Activated T-cell treated with anti-CD3 and anti-CD28 coated beads, Interleukin-2, amount 50 U/mL, for 72 hours (primary cell): ENCODE results near the gene HS6ST3. TPM values are rescaled to one million over a fixed set of nuclear protein-coding genes. Genes with fewer than 3 reads are reported as not detected.

Source experiments
- ATAC-seq, 2 donors: fragments of 150-1000 bp; cut with Tn5 transposase; replicated peaks in 1 of 2; 2 replicates each; pipeline ENCODE4 v1.10.0; 2021; ENCODE audit warnings: moderate library complexity in 2 of 2, mild to moderate bottlenecking in 1 of 2
- DNase-seq, 2 donors: peaks; one replicate each; pipeline ENCODE4 v3.0.0; 2021 to 2022; ENCODE audit warnings: mixed read lengths in 1 of 2
- H3K27ac Mint-ChIP-seq: one replicate; pipeline ENCODE4 v1.8.0; 2022; ENCODE audit warnings: mild to moderate bottlenecking, moderate library complexity, mixed read lengths
- H3K27me3 Mint-ChIP-seq: one replicate; pipeline ENCODE4 v1.8.0; 2022; ENCODE audit warnings: low read depth, mixed read lengths
- H3K36me3 Mint-ChIP-seq, 2 donors: one replicate each; pipeline ENCODE4 v1.8.0; 2022; ENCODE audit warnings: mixed read lengths in 2 of 2, mild to moderate bottlenecking in 1 of 2; ENCODE audit not compliant: insufficient read depth in 2 of 2
- H3K4me1 Mint-ChIP-seq: one replicate; pipeline ENCODE4 v1.8.0; 2022; ENCODE audit warnings: low read depth, mixed read lengths
- H3K4me3 Mint-ChIP-seq, 2 donors: one replicate each; pipeline ENCODE4 v1.8.0; 2022; ENCODE audit warnings: mild to moderate bottlenecking in 2 of 2, mixed read lengths in 2 of 2, moderate library complexity in 2 of 2
- H3K9me3 Mint-ChIP-seq, 2 donors: one replicate each; pipeline ENCODE4 v1.8.0; 2022; ENCODE audit warnings: mixed read lengths in 2 of 2
- total RNA-seq, 2 donors: library from RNA; stranded (reverse); gene quantifications; one replicate each; pipeline ENCODE4 v1.2.3, GENCODE V29; 2022

The HS6ST3 gene
- total RNA-seq, 2 donors from 2014 or later = not detected

GRCh38 chr13:96403651-96404050, 313.7 kb downstream of the HS6ST3 start:
- Mint-ChIP-seq H3K36me3 (no peaks in the 10 kb centered on the region), H3K4me3 (no peak overlapping the region), H3K9me3 (peaks cover 4 to 9% of the 10 kb centered on the region in 2 donors), H3K27ac (peak overlapping the region; percentile 59), H3K27me3 (no peaks in the 10 kb centered on the region), H3K4me1 (no peaks in the 10 kb centered on the region)
- ATAC-seq (no peak), DNase-seq (no peak)

GRCh38 chr13:96415831-96416385, 326.0 kb downstream of the HS6ST3 start:
- ATAC-seq (no peak), DNase-seq (no peak)
- H3K4me1 Mint-ChIP-seq = no peaks in the 10 kb centered on the region
- H3K27me3 Mint-ChIP-seq = no peaks in the 10 kb centered on the region
- no peak overlapping the region for H3K27ac Mint-ChIP-seq
- H3K36me3 Mint-ChIP-seq = no peaks in the 10 kb centered on the region
- no peak overlapping the region for H3K4me3 Mint-ChIP-seq
- peaks cover 2 to 5% of the 10 kb centered on the region in 2 donors for H3K9me3 Mint-ChIP-seq

- H3K4me3 Mint-ChIP-seq = no peak overlapping the region
- no peaks in the 10 kb centered on the region for H3K27me3 Mint-ChIP-seq
- peaks cover under 1 to 3% of the 10 kb centered on the region in 2 donors for H3K9me3 Mint-ChIP-seq
- no peak overlapping the region for H3K27ac Mint-ChIP-seq
- peaks cover 0 to 2% of the 10 kb centered on the region in 2 donors for H3K36me3 Mint-ChIP-seq
- no peaks in the 10 kb centered on the region for H3K4me1 Mint-ChIP-seq
- DNase-seq = no peak
- no peak for ATAC-seq
Measured at GRCh38 chr13:96417939-96418685, 328.2 kb downstream of the HS6ST3 start.

- Mint-ChIP-seq H3K27ac (no peak overlapping the region), H3K4me1 (no peaks in the 10 kb centered on the region), H3K27me3 (no peaks in the 10 kb centered on the region), H3K36me3 (peaks cover 0 to 2% of the 10 kb centered on the region in 2 donors), H3K4me3 (no peak overlapping the region), H3K9me3 (peaks cover 3 to 5% of the 10 kb centered on the region in 2 donors)
- no peak for ATAC-seq
- no peak for DNase-seq
Measured at GRCh38 chr13:96421314-96421713, 331.4 kb downstream of the HS6ST3 start.

- H3K27me3 Mint-ChIP-seq = no peaks in the 10 kb centered on the region
- no peak overlapping the region for H3K4me3 Mint-ChIP-seq
- DNase-seq (no peak), ATAC-seq (no peak)
- no peaks in the 10 kb centered on the region for H3K4me1 Mint-ChIP-seq
- H3K9me3 Mint-ChIP-seq = peaks cover 3 to 5% of the 10 kb centered on the region in 2 donors
- H3K36me3 Mint-ChIP-seq = peaks cover 0 to 2% of the 10 kb centered on the region in 2 donors
- H3K27ac Mint-ChIP-seq = no peak overlapping the region
Measured at GRCh38 chr13:96422002-96422401, 332.1 kb downstream of the HS6ST3 start.

DNA sequence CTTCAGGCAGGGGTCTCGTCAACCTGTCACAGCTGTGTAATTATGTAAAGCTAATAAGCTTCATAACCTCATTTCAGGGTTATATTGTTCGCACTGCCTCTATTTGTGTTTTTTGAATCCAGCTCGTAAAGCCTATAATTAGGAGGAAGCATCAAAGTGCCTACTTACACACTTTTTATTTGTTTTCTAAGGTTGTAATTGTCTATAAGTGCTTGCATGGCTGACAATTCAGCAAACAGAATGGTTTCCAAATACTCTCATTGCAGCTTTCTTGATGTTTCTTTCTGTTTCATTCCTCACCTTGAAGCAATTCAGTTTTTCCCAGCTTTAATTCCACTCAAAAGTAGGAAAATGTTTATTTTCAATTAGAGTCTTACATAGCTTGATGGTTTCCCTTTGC, 336.3 kb downstream of the HS6ST3 start:
- Mint-ChIP-seq H3K9me3 (peaks cover 3 to 10% of the 10 kb centered on the region in 2 donors), H3K4me1 (no peaks in the 10 kb centered on the region), H3K36me3 (peaks cover 0 to 2% of the 10 kb centered on the region in 2 donors), H3K27ac (no peak overlapping the region), H3K27me3 (no peaks in the 10 kb centered on the region), H3K4me3 (no peak overlapping the region)
- no peak for ATAC-seq
- no peak for DNase-seq

DNA sequence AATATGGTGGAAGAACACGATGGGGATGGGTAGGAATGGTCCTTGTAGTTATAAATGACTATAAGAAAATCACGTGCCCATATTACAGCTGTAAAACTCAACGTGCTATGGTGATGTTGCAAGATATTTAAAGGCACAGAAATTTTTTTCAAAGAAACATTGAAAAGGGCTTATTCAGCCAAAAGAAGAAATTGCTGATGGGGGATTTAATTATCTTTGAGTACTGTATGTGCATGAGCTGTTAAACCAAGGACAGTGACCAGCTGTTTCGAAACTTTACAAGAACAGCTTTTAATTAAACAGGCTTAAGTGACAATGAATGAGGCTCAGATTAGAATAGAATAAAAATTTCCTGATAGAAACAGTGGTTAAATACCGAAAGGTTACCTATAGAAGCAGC, 339.0 kb downstream of the HS6ST3 start:
- H3K36me3 Mint-ChIP-seq = no peaks in the 10 kb centered on the region
- peaks cover 5 to 6% of the 10 kb centered on the region in 2 donors for H3K9me3 Mint-ChIP-seq
- no peak overlapping the region for H3K4me3 Mint-ChIP-seq
- ATAC-seq (no peak), DNase-seq (no peak)
- H3K27me3 Mint-ChIP-seq = no peaks in the 10 kb centered on the region
- H3K27ac Mint-ChIP-seq = no peak overlapping the region
- H3K4me1 Mint-ChIP-seq = no peaks in the 10 kb centered on the region

DNA sequence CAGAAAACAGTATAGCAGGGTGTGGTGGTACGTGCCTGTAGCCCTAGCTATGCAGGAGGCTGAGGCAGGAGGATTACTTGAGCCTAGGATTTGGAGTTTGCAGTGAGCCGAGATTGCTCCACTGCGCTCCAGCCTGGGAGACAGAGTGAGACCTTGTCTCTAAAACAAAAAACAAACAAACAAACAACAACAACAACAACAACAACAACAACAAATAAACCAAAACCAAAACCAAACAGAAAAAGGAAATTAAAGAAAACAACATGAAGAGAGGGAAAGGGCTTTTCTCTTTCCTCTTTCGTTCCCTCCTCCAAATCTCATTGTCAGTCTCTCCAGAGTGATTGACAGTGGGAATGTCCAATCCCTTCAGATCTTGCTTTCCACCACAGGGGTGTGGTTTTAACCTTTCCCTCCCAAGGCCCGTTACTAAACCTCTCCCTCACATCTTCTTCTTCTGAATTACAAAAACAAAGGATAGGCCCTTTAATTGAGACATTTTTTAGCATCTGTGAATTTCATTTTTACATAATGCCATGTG, 341.2 kb downstream of the HS6ST3 start:
- Mint-ChIP-seq H3K36me3 (no peaks in the 10 kb centered on the region), H3K4me1 (no peaks in the 10 kb centered on the region), H3K9me3 (peaks cover 9 to 10% of the 10 kb centered on the region in 2 donors), H3K4me3 (no peak overlapping the region), H3K27ac (no peak overlapping the region), H3K27me3 (no peaks in the 10 kb centered on the region)
- DNase-seq = no peak
- no peak for ATAC-seq

- ATAC-seq (no peak), DNase-seq (no peak)
- no peak overlapping the region for H3K4me3 Mint-ChIP-seq
- H3K27ac Mint-ChIP-seq = no peak overlapping the region
- H3K4me1 Mint-ChIP-seq = no peaks in the 10 kb centered on the region
- H3K36me3 Mint-ChIP-seq = no peaks in the 10 kb centered on the region
- H3K27me3 Mint-ChIP-seq = no peaks in the 10 kb centered on the region
- peaks cover 6 to 7% of the 10 kb centered on the region in 2 donors for H3K9me3 Mint-ChIP-seq
Measured at GRCh38 chr13:96444676-96445075, 354.8 kb downstream of the HS6ST3 start.

DNA sequence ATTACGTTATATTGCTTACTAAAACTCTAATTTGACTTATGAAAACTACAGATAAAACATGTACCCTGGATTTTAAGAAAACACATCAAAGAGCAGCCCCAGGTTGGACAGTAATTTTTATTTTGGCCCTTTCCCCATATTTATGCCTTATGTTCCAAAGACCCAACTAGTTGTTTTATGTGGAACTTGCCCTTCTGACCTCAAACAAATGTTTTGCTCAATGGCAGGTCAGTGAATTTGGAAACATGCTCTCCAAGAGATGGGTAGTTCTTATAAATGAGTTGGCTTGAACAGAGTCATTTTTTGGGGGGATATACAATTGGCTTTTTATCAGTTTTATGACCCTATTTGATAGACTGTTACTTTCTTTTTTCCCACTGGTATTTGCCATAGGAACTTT, 360.0 kb downstream of the HS6ST3 start:
- ATAC-seq (no peak), DNase-seq (no peak)
- Mint-ChIP-seq H3K4me1 (no peaks in the 10 kb centered on the region), H3K27me3 (no peaks in the 10 kb centered on the region), H3K4me3 (no peak overlapping the region), H3K9me3 (peaks cover 3 to 6% of the 10 kb centered on the region in 2 donors), H3K27ac (no peak overlapping the region), H3K36me3 (no peaks in the 10 kb centered on the region)

DNA sequence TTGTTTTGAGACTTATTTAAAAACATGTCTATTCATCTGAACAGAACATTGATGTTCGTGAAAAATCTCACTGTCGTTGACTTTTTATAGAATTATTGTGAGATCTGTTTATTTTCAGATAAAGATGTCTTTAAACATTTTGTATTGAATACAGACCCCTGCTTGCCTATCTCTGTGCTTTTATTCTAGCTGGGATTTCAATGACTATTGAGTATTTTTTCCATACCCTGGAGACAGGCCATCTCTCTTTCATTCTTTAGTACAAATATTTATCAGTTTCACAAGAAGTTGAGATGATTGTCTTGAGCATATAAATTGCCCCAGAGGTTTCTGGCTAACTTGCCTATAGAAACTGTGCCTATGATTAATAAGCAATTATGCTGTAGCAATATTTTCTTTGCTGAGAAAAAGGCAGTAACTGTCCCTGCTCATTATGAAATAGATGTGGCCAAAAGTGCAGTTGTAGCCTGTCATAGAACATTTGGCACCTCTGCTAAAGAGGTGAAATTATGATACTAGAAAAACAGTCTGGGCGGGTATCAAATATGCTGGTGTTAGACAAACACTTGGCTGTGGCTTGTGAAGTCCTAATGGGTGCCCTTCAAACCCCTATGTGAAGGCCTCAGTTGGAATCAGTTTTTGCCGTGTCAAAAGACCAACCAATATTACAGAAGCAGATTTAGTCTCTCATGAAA, 360.6 kb downstream of the HS6ST3 start:
- ATAC-seq = no peak
- Mint-ChIP-seq H3K36me3 (no peaks in the 10 kb centered on the region), H3K27me3 (no peaks in the 10 kb centered on the region), H3K9me3 (peaks cover 3 to 6% of the 10 kb centered on the region in 2 donors), H3K27ac (no peak overlapping the region), H3K4me1 (no peaks in the 10 kb centered on the region), H3K4me3 (no peak overlapping the region)
- no peak for DNase-seq

- Mint-ChIP-seq H3K36me3 (no peaks in the 10 kb centered on the region), H3K27ac (no peak overlapping the region), H3K4me1 (no peaks in the 10 kb centered on the region), H3K27me3 (no peaks in the 10 kb centered on the region), H3K9me3 (peaks cover 0 to 2% of the 10 kb centered on the region in 2 donors), H3K4me3 (no peak overlapping the region)
- no peak for ATAC-seq
- no peak for DNase-seq
Measured at GRCh38 chr13:96454466-96454865, 364.6 kb downstream of the HS6ST3 start.

GRCh38 chr13:96460609-96461008, 370.7 kb downstream of the HS6ST3 start:
- H3K4me3 Mint-ChIP-seq = no peak overlapping the region
- no peak overlapping the region for H3K27ac Mint-ChIP-seq
- peaks cover 0 to 6% of the 10 kb centered on the region in 2 donors for H3K9me3 Mint-ChIP-seq

More at GRCh38 chr13:96460609-96461008, 370.7 kb downstream of the HS6ST3 start:
- no peaks in the 10 kb centered on the region for H3K27me3 Mint-ChIP-seq
- H3K36me3 Mint-ChIP-seq = no peaks in the 10 kb centered on the region
- ATAC-seq (no peak), DNase-seq (no peak)
- H3K4me1 Mint-ChIP-seq = no peaks in the 10 kb centered on the region
